GM18498 (cell line): ENCODE measurements around the gene SNX13.

Source experiments
- ATAC-seq: cut with Tn5 transposase; IDR thresholded peaks from one replicate; pipeline ENCODE4 v1.9.1; 2021; ENCODE audit warnings: mild to moderate bottlenecking, moderate library complexity; ENCODE audit not compliant: unreplicated experiment

Gene SNX13

GRCh38 chr7:17940302-17940883 lies at the start of gene SNX13:
Gene SNX13 (minus strand): TSS chr7:17940494. CDS start chr7:17940295, 199 bp downstream.
- peak; percentile 95 for ATAC-seq

- no peak for ATAC-seq
Measured at GRCh38 chr7:17989546-17989945, 49.3 kb upstream of the SNX13 start.

- no peak for ATAC-seq
Measured at GRCh38 chr7:17988858-17989257, 48.6 kb upstream of the SNX13 start.

- no peak for ATAC-seq
Measured at GRCh38 chr7:17988141-17988540, 47.8 kb upstream of the SNX13 start.

GRCh38 chr7:17986851-17987250 lies 46.6 kb upstream of the SNX13 start:
- no peak for ATAC-seq

GRCh38 chr7:17985473-17986239 lies 45.4 kb upstream of the SNX13 start:
- ATAC-seq: no peak

GRCh38 chr7:17984288-17984687 lies 44.0 kb upstream of the SNX13 start:
- ATAC-seq: no peak

GRCh38 chr7:17983221-17984062 lies 43.1 kb upstream of the SNX13 start:
- ATAC-seq: no peak

GRCh38 chr7:17976952-17977351 lies 36.7 kb upstream of the SNX13 start:
- no peak for ATAC-seq

- no peak for ATAC-seq
Measured at GRCh38 chr7:17971411-17971810, 31.1 kb upstream of the SNX13 start.

- ATAC-seq: no peak
Measured at GRCh38 chr7:17968791-17969715, 28.8 kb upstream of the SNX13 start.

- ATAC-seq: no peak
Measured at GRCh38 chr7:17966706-17967105, 26.4 kb upstream of the SNX13 start.

- ATAC-seq: no peak
Measured at GRCh38 chr7:17965603-17966002, 25.3 kb upstream of the SNX13 start.

- no peak for ATAC-seq
Measured at GRCh38 chr7:17963281-17963680, 23.0 kb upstream of the SNX13 start.

GRCh38 chr7:17962652-17963051 lies 22.4 kb upstream of the SNX13 start:
- no peak for ATAC-seq

- ATAC-seq: no peak
Measured at GRCh38 chr7:17957871-17958270, 17.6 kb upstream of the SNX13 start.

- ATAC-seq: peak; percentile 100
Measured at GRCh38 chr7:17952387-17952786, 12.1 kb upstream of the SNX13 start.

GRCh38 chr7:17951742-17952254 lies 11.5 kb upstream of the SNX13 start:
- ATAC-seq: no peak

GRCh38 chr7:17948526-17949238 lies 8.4 kb upstream of the SNX13 start:
- ATAC-seq: no peak

GRCh38 chr7:17947620-17948019 lies 7.3 kb upstream of the SNX13 start:
- ATAC-seq: no peak
